Stimulated activated CD8-positive, alpha-beta memory T cell treated with anti-CD3 and anti-CD28 coated beads, Interleukin-4, amount 100 ng/mL, for 48 hours (primary cell): ENCODE data around the gene KRCC1.
"Not testable (repeated sequence)": the region's sequence is repeated elsewhere in the genome, so short reads cannot be mapped to it uniquely, and the experiment has no call there.

Experiments used
- DNase-seq: peaks from one replicate; pipeline ENCODE4 v3.0.0-alpha.2; 2020

The KRCC1 gene

DNA sequence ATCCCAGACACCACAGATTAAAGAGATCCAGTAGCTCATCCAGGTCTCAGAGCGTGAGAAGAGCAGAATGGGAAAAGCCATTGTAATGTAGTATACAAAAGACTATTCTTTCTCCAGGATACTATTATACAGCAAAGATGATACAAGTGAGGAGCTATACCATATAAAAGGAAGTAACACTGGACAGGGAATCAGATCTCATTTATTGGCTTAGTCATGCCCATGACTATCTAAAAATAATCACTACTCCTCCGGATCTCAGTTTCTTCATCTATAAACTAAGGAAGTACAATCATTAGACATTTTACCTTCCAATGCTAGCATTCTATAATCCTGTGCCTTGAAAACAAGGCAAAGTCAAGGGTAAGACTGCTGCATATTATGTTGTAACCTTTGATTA is 19.4 kb downstream of the KRCC1 start:
- no peak for DNase-seq

DNA sequence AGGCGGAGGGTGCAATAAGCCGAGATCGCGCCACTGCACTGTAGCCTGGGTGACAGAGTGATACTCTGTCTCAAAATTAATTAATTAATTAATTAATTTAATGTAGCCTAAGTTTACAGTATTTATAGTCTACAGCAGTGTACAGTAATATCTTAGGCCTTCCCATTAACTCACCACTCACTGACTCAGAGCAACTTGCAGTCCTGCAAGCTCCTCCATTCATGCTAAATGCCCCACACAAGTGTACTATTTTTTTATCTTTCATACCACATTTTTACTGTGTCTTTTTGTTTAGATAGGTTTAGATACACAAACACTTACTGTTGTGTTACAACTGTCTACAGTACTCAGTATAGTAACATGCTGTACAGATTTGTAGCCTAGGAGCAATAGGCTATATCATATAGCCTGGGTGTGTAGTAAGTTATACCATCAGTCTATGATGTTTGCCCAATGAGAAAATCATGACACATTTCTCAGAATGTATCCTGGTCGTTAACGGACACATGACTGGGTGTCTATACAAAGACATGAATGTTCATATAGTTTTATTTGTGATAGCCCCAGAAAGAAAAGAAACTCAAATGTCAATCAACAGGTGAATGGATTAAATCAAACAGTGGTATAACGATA is 23.4 kb downstream of the KRCC1 start:
- DNase-seq, result no peak

DNA sequence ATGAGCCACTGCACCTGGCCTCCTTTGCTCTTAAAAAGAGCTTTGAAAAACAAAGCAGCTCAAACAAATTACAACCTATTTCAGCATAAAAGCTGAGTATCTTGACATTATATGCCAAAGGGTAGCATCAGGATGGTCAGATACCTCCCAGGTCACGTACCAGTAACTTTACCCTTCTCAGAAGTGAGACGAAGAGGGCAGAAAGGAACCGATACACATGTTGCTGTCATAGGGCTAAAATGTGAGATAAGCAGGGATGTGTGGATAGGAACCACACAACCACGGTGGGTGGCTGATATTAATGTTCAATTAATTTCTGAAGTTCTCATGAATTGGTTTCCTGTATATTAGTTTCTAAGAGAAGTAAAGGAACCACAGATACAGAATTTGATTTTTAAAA is 26.7 kb downstream of the KRCC1 start:
- no peak for DNase-seq

GRCh38 chr2:88027697-88028389 is 27.7 kb downstream of the KRCC1 start:
- DNase-seq, result no peak

DNA sequence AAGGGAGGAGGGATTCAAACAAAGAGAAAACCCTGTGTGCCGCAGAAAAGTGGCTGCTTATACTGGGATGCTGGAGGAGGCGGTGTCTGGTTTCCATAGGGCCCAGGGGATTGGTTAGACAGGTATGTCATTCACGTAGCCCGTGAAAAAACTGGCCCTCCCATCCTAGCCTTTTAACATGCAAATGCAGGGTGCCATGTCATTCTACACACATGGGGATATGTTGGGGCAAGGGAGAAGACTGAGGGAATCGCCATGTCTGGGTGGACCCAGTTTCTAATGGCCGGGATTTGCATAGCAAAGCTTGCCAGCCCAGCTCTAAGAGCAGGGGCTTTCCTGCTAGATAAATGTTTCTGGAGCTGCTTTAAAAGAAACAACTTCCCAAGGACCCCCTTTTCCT is 31.1 kb downstream of the KRCC1 start:
- no peak for DNase-seq

GRCh38 chr2:88022669-88022921 is 33.0 kb downstream of the KRCC1 start:
- DNase-seq, result no peak

- DNase-seq, result no peak
Observed at GRCh38 chr2:88019985-88020384, 35.6 kb downstream of the KRCC1 start.

DNA sequence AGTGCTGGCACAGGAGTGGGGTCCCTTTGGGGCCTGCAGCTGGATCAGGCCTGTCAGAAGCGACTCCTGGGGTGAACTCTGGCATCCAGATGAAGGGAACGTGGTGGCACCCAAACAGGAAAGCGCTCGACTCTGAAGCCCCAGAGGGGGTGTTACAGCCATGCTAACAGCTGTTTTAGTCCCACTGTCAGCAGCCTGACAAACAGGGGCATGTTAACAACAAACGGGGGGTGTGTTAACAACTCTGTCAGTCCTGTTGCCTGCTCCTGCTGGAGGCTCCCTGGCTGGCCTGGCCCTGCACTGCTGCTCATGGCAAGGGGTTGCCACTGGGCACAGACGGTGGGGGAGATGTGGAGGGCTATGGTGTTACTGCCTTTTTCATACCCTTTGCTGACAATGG is 36.7 kb downstream of the KRCC1 start:
- DNase-seq, result no peak

DNA sequence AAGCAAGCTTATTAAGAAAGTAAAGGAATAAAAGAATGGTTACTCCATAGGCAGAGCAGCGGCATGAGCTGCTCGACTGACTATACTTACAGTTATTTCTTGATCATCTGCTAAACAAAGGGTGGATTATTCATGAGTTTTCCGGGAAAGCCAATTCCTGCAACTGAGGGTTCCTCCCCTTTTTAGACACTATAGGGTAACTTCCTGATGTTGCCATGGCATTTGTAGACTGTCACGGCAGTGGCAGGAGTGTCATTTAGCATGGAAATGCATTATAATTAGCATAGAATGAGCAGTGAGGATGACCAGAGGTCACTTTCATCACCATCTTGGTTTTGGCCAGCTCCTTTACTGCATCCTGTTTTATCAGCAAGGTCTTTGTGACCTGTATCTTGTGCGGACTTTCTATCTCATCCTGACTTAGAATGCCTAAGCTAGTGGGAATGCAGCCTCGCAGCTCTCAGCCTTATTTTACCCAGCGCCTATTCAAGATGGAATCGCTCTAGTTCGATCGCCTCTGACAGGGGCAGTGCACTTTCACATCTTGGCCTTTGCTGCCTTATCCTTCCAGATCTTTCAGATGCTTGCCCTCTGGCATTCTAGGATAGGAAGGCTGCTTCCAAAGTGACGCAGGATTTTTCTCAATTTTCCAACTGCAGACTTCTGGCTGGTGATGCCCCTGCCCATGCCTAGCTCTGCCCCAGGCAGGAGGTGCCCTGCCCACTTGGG is 37.3 kb downstream of the KRCC1 start:
- not testable (repeated sequence) for DNase-seq

DNA sequence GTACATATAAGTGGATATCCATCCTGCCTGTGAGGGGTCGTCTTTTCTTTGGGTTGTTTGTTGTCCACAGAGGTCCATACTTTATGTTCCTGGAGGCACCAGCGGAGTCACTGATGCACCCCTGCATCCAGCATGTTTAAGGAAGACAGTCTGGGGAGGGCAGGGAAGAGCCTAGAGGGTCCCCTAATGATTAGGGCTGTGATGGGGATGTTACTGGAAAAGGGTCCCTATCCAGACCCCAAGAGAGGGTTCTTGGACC is 37.9 kb downstream of the KRCC1 start:
- DNase-seq, result not testable (repeated sequence)

DNA sequence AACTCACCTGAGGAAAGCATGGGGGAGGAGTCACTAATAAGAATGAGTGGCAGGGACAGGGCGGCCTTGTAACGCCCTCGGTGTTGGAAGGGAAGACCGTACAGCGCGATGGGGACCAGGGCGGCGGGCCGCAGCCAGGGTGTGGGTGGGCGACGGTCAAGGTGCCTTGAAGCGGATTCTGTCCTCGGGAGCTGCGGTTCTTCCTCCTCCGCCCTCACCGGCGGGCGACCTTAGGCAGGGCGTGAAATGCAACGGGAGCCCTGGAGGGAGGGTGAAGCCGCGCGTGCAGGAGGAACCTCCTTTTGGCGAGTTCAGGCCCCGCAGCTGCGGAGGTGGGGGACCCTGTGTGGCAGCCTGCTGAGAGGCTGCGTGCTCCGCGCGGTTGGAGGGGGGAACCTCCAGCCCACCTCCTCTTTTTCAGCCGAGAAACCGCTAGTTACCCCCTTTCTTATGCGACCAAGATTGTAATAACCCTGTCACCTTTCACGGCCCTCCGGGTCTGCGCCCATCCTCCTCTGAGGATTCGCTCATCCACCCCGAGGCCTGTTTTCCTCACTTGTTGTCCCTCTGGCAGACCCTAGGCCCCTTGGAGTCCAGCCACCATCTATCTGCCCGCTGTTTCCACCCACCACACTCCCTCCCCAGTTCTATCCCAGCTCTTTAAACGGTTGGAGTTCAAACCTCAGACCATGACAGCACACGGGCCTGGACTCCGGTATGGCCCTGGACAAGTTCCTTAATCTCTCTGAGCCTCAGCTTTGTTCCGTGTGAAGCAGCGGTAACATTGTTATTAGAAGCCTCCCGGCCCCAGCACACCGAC is 38.4 kb downstream of the KRCC1 start:
- DNase-seq, result no peak

- DNase-seq, result peak; percentile 85
Observed at GRCh38 chr2:88016086-88016959, 39.3 kb downstream of the KRCC1 start, which contains the start of gene RNU2-63P. Gene RNU2-63P, minus strand, starts transcription at chr2:88016547.

DNA sequence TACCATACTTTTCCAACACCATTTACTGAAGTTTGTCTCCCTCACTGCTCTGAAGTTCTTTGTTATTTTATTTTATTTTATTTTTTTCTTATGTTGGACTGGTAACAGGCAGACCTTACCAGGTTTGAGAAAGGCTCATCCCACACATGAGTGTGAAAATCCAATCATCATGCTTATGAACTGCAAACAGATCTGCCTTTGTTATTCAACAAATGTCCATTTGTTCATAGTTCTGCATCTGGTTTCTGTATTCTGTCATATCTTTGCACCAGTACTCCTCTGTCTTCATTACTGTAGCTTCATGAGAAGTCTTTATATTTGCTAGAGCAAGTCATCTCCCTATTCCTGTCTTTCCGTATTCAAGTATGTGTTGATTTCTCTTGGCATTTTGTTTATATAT is 44.6 kb downstream of the KRCC1 start:
- no peak for DNase-seq

- DNase-seq, result no peak
Observed at GRCh38 chr2:88010136-88010535, 45.4 kb downstream of the KRCC1 start.

- no peak for DNase-seq
Observed at GRCh38 chr2:88006912-88007439, 48.6 kb downstream of the KRCC1 start.

GRCh38 chr2:88005776-88006175 is 49.8 kb downstream of the KRCC1 start:
- no peak for DNase-seq

DNA sequence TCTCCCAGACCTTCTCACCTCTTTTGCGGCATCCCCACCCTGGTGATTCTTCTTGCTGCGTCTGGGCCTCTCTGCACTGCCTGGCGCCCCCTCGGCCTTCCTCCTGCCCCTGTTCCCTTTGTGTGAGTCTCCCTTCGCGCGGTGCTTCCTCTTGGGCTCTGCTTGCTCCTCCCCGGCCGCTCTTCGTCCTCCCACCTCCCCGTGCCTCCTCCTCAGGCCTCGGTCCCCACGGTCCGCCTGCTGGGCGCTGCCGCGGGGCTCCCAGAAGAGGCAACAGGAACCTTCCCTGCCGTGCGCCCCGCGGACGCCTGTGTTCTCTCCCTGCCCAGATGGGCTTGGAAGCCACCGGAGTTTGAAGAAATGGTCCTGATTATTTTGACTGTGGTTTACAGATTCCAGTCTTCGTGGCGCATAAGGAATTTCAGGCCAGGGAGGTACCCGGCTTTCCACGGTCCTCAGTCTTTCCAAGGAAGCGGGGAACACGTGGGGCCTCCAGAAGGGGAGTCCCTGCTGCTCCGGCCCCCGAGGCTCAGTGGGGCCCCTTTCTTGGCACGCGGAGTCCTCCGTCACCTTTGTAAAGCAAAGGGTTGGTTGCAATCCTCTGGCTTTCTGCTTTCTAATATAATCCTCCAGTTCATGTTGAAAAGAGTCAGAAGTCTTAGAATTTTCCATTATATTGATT is 52.4 kb downstream of the KRCC1 start:
- no peak for DNase-seq

DNA sequence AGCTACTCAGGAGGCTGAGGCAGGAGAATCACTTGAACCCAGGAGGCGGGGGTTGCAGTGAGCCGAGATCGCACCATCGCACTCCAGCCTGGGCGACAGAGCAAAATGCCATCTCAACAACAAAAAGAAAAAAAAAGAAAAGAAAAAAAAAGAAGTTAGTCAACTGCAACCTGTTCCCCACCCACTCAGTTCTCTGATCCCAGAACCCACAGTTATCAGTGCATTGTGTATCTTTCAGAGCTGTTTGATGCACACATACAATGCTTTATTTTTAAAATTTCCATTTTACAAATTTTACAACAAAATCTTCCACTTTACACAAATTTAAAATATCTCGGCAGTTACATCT is 53.2 kb downstream of the KRCC1 start:
- no peak for DNase-seq

DNA sequence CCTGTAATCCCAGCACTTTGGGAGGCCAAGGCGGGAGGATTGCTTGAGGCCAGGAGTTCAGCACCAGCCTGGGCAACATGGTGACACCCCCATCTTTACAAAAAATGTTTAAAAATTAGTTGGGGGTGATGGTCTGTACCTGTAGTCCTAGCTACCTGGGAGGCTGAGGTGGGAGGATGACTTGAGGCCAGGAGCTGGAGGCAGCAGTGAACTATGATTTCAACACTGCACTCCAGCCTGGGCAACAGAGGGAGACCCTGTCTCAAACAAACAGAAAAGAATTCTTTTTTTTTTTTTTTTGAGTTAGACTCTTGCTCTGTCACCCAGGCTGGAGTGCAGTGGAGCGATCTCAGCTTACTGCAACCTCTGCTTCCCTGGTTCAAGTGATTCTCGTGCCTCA is 55.1 kb downstream of the KRCC1 start:
- not testable (repeated sequence) for DNase-seq

DNA sequence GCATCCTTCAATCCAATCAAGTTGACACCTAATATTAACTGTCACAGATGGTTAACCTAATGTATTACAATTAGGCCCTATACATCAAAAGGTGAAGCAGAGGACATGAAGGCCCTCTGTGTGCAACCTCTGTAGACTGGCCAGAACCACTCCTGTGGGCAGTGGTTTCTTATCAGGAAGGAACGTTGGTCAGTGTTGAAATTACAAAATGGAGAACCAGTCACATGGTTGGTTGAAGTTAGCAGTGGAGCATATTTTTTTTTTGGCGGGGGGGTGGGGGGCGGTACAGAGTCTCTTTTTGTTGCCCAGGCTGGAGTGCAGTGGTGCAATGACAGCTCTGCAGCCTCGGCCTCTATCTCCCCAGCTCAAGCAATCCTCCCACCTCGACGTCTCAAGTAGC is 59.0 kb downstream of the KRCC1 start:
- no peak for DNase-seq

DNA sequence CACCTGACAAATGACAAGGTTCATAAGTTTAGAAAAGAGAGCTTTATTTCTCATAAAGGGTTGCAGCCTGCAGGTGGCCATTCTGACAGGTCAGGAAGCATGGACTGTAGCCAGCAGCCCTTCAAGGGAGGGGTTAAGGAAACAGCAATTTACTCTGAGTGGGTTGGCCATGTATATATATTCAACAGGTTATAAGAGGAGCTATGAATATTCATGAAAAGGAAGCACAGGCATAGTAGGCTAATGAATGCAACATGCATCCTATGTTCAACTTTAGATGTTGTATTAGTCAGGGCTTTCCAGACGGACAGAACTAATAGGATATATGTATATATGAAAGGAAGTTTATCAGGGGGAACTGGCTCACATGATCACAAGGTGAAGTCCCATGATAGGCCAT is 59.8 kb downstream of the KRCC1 start:
- no peak for DNase-seq

DNA sequence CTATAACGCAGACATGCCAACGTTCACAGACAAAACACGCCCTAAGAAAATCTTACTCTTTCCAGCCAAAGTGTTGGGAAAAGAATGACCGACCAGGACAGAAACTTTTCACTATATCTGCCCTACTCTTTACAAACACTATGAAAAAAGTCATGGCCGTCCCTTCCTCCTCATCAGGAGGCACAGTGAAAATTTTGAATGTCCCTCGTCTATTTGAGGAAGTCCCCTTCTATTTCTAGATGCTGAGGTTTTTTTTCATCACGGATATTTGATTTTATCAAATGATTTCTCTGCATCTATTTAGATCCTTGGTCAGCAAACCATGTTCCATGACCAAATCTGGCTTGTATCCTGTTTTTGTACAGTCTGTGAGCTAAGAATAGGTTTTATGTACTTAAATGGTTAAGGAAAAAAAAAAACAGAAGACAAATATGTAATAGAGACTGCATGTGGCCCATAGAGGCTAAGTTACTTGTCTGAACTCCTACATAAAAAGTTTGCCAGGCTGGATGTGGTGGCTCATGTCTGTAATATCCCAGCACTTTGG is 61.2 kb downstream of the KRCC1 start:
- not testable (repeated sequence) for DNase-seq
